ENCODE data around the gene RCSD1. TPM values are rescaled to one million over a fixed set of nuclear protein-coding genes. Genes with fewer than 3 reads are reported as not detected.

RCSD1 gene
- total RNA-seq, 4 donors from 2014 or later, result 0.34 to 3.5 (median 2.0) TPM

DNA sequence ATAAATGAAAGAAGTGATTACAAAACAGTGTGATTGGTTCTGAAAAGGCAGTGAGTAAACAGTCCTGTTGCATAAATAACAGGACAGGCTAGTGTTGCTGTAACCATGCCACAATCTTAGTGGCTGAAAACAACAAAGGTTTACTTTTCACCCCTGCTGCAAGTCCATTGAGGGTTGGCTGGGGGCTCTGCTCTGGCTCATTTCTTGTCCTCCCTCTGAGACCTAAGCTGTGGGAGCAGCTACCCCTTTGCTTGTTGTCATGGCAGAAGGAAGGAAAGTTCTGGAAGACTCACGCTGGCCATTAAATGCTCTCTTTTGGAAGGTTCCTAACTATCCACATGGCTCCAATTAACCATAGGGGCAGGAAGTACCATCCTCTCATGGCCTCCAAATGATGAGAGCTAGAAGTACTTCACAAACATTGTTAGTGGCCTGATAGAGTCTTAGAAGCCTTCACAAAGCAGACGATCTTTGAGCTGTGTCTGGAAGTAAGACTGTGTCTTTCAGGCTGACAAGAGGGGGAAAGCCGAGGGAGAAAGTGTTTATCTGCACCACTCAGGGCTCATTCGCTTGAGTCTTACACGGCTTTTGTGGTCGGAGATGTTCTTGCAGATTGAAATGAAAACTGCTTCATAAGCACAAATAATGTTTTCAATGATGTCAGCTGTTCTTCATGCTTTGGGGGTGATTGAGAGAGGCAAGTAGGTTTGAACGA, 11.9 kb downstream of the RCSD1 start:
- TF ChIP-seq POLR2A (IDR thresholded peaks at IDR 0.05), result no peak
- TF ChIP-seq, protein P1, sequence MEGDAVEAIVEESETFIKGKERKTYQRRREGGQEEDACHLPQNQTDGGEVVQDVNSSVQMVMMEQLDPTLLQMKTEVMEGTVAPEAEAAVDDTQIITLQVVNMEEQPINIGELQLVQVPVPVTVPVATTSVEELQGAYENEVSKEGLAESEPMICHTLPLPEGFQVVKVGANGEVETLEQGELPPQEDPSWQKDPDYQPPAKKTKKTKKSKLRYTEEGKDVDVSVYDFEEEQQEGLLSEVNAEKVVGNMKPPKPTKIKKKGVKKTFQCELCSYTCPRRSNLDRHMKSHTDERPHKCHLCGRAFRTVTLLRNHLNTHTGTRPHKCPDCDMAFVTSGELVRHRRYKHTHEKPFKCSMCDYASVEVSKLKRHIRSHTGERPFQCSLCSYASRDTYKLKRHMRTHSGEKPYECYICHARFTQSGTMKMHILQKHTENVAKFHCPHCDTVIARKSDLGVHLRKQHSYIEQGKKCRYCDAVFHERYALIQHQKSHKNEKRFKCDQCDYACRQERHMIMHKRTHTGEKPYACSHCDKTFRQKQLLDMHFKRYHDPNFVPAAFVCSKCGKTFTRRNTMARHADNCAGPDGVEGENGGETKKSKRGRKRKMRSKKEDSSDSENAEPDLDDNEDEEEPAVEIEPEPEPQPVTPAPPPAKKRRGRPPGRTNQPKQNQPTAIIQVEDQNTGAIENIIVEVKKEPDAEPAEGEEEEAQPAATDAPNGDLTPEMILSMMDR (IDR thresholded peaks at IDR 0.05), result no peak
- TF ChIP-seq EP300 (IDR thresholded peaks at IDR 0.05), result no peak
- TF ChIP-seq POLR2AphosphoS5 (IDR thresholded peaks at IDR 0.05), result no peak
- no peak overlapping the region for H3K27ac ChIP-seq
- no peaks in the 10 kb centered on the region for H3K36me3 ChIP-seq
- no peak for DNase-seq (ENCODE audit: low spot score in 2 of 2)
- WGBS, result 62% methylated on average over 7 of the region's 7 CpGs
- no peak overlapping the region for H3K4me3 ChIP-seq
- H3K27me3 ChIP-seq, result no peaks in the 10 kb centered on the region
- H3K4me1 ChIP-seq, result peaks cover 2% of the 10 kb centered on the region
- no peaks in the 10 kb centered on the region for H3K9me3 ChIP-seq

- no peak for TF ChIP-seq POLR2AphosphoS5 (IDR thresholded peaks at IDR 0.05)
- no peak for TF ChIP-seq EP300 (IDR thresholded peaks at IDR 0.05)
- TF ChIP-seq POLR2A (IDR thresholded peaks at IDR 0.05), result no peak
- TF ChIP-seq, protein P1 (IDR thresholded peaks at IDR 0.05), result no peak
- Histone ChIP-seq H3K4me3 (no peak overlapping the region), H3K4me1 (no peaks in the 10 kb centered on the region), H3K27ac (no peak overlapping the region), H3K9me3 (no peaks in the 10 kb centered on the region), H3K27me3 (no peaks in the 10 kb centered on the region), H3K36me3 (no peaks in the 10 kb centered on the region)
- no peak for DNase-seq (ENCODE audit: low spot score in 2 of 2)
- WGBS, result 90% methylated on average over 3 of the region's 3 CpGs
Observed at GRCh38 chr1:167642501-167642826, 12.4 kb downstream of the RCSD1 start.

GRCh38 chr1:167643441-167643840, 13.4 kb downstream of the RCSD1 start:
- 82% methylated on average over 3 of the region's 3 CpGs for WGBS
- H3K9me3 ChIP-seq, result no peaks in the 10 kb centered on the region
- TF ChIP-seq EP300 (IDR thresholded peaks at IDR 0.05) (no peak), POLR2A (IDR thresholded peaks at IDR 0.05) (no peak), POLR2AphosphoS5 (IDR thresholded peaks at IDR 0.05) (no peak)
- TF ChIP-seq, protein P1 (IDR thresholded peaks at IDR 0.05), result no peak
- no peaks in the 10 kb centered on the region for H3K4me1 ChIP-seq
- DNase-seq (ENCODE audit: low spot score in 2 of 2), result no peak
- H3K27me3 ChIP-seq, result no peaks in the 10 kb centered on the region
- H3K36me3 ChIP-seq, result no peaks in the 10 kb centered on the region
- H3K27ac ChIP-seq, result no peak overlapping the region
- no peak overlapping the region for H3K4me3 ChIP-seq

- TF ChIP-seq POLR2A (IDR thresholded peaks at IDR 0.05) (no peak), EP300 (IDR thresholded peaks at IDR 0.05) (no peak)
- TF ChIP-seq, protein P1 (IDR thresholded peaks at IDR 0.05), result no peak
- Histone ChIP-seq H3K4me3 (no peak overlapping the region), H3K4me1 (peaks cover 7% of the 10 kb centered on the region), H3K27me3 (no peaks in the 10 kb centered on the region), H3K36me3 (no peaks in the 10 kb centered on the region), H3K27ac (no peak overlapping the region), H3K9me3 (no peaks in the 10 kb centered on the region)
- no peak for DNase-seq (ENCODE audit: low spot score in 2 of 2)
- WGBS, result 79% methylated on average over 4 of the region's 4 CpGs
Observed at GRCh38 chr1:167644551-167644950, 14.5 kb downstream of the RCSD1 start.

DNA sequence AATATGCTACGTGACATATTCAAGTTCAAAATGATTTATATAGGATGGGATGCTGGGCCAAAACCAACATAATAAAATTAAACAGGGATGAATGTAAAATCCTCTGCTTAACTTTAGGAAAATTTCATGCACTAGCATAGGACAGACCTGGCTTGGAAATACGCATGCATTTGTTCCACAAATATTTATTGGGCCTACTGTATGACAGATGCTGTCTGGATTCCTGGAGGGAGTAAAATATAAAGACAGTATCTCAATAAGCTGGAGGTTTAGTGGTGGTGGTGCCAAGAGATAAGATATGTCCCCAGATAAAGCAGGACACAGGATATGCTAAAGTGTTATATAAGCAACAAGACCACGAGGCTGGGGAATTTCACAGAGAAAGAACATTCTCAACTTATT, 15.1 kb downstream of the RCSD1 start:
- H3K27me3 ChIP-seq, result no peaks in the 10 kb centered on the region
- WGBS, result 65% methylated on average over 3 of the region's 3 CpGs
- no peak for DNase-seq (ENCODE audit: low spot score in 2 of 2)
- no peak overlapping the region for H3K4me3 ChIP-seq
- H3K4me1 ChIP-seq, result peaks cover 12% of the 10 kb centered on the region
- TF ChIP-seq, protein P1 (IDR thresholded peaks at IDR 0.05), result no peak
- TF ChIP-seq EP300 (IDR thresholded peaks at IDR 0.05), result no peak
- TF ChIP-seq POLR2A (IDR thresholded peaks at IDR 0.05), result no peak
- TF ChIP-seq POLR2AphosphoS5 (IDR thresholded peaks at IDR 0.05), result no peak
- H3K36me3 ChIP-seq, result no peaks in the 10 kb centered on the region
- no peak overlapping the region for H3K27ac ChIP-seq
- no peaks in the 10 kb centered on the region for H3K9me3 ChIP-seq
